Aortic smooth muscle cell (primary cell): ENCODE measurements around the gene PDHB. TPM values are rescaled to one million over a fixed set of nuclear protein-coding genes. Genes with fewer than 3 reads are reported as not detected.

Experiments used
- total RNA-seq: library from RNA; depleted of rRNA; stranded (reverse); fragments of >200 nt; gene quantifications from 2 replicates; pipeline ENCODE4 v1.2.3, GENCODE V29; 2014

The PDHB gene
- total RNA-seq, result 103 and 121 TPM in 2 replicates

DNA sequence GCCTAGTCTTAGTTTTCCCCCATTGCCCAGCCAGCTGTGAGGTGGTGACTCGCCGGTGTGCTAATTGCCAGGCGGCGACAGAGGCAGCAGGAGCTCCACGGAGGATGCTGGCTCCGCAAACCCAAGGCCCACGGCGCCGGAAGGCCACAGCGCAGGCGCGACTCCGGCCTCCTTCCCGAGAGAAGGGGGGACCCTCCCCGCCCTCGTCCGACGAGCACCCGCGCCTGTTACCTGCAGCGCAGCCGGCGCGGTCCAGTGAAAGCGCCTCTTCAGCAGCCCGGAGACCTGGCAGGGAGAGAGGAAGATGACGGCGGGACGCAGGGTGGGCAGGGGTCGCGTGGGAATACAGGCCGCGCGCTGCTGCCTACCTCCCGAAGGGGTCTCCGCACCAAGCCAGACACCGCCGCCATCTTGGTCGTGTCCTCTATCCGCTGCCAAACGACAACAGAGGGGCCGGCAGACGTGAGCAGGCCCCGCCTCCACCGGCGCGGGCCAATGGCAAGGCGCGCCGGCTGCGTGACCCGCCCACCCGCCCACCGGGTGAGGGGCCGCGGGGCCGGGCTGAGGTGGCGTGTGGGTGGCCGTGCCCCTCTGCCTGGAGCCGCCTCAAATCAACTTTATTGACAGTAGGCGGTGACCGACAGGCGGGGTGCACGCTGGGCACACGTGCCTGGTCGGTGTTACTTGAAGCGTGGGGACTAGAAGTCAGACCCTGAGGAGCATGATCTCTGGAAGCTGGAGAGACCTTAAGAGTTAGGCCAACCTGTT is at the start of gene PDHB:
Gene PDHB (minus strand): TSS at position 433 of the 768 bp plus-strand sequence. CDS start 23 bp downstream, at position 410.

Other genes with a start within 250 kb of the PDHB start
- gene DNASE1L3, start 222.9 kb downstream of the PDHB start, total RNA-seq, result not detected in 2 replicates
- gene ABHD6, start 196.0 kb downstream of the PDHB start, total RNA-seq, result 6.1 and 8.5 TPM in 2 replicates
- gene RPP14, start 127.6 kb downstream of the PDHB start, total RNA-seq, result 12.4 and 12.7 TPM in 2 replicates
- gene HTD2, start 127.3 kb downstream of the PDHB start, total RNA-seq, result 4.8 TPM in 2 replicates
- gene PXK, start 100.9 kb downstream of the PDHB start, total RNA-seq, result 24.4 and 30.3 TPM in 2 replicates
- 7.8 and 7.9 TPM in 2 replicates for gene KCTD6, start 58.3 kb upstream of the PDHB start, total RNA-seq
- gene ACOX2, start 103.4 kb upstream of the PDHB start, total RNA-seq, result 25.6 and 27.1 TPM in 2 replicates
- 0.99 and 1.2 TPM in 2 replicates for gene FAM107A, start 143.6 kb upstream of the PDHB start, total RNA-seq
- 0.13 and 0.19 TPM in 2 replicates for gene FAM3D, start 232.9 kb upstream of the PDHB start, total RNA-seq